GM12872 (cell line): ENCODE data around the gene IGSF8.

Experiments used
- CTCF ChIP-seq: IDR thresholded peaks from 3 replicates; pipeline ENCODE4 v1.5.1; 2011; ENCODE audit warnings: low read depth, mild to moderate bottlenecking, low read length, moderate library complexity; ENCODE audit not compliant: insufficient read depth

The IGSF8 gene

DNA sequence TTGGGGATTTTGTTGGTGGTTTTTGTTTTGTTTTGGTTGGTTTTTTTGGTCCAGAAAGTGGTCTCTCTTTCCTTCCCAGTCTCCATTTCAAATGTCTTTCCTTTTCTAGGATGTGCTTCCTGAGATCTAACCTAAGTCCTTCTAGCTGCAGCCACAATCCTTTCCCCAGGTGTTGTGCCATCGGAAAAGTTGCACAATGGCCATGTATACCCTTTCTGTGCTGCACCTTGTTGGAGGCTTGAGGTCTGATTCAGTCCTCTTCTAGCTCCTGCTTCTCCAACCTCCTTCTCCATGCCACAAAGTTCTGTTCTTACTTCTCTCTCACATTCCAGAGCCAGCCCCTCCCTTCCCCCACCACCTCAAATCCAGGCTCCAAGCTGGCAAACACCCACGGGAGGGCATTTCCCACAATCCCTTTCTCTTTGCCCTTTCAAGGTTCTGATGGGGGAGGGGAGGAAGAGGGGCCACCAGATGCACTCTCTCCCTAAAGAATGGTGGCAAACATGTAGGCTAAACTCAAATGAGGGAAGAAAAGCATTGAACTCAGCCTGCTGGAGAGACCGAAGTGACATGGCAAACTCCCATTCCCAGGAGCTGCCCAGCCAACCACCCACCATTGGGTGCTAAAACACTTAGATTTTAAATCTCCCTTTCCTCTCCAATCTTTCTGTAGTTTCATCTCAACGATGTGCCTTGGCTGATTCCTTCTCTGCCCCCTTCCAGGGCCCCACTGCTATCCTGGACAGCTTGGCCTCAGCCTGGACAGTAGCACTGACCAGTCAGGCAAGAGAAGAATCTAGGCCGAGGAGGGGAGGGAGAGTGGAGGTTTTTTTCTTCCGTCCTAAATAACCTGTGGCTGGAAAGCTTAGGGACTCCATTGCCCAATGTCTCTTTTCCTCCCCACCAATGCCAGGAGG, 31.3 kb downstream of the IGSF8 start:
- TF ChIP-seq CTCF: no peak

GRCh38 chr1:160064746-160065145, 33.7 kb downstream of the IGSF8 start:
- TF ChIP-seq CTCF: no peak

DNA sequence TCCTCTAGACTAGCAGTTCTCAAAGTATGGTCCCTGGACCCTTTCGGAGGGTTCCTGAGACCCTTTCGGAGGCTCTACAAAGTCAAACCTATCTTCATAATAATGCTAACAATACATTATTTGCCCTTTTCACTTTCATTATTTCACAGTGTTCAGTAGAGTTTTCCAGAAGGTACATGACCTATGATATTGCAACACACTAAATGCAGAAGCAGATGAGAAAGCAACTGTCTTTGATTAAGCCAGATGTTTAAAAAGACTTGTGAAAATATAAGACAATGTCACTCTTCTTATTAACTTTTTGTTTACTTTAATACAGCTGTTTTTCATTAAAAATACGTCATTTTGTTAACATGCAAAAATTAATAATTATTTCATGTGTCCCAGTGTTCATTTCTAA, 34.3 kb downstream of the IGSF8 start:
- no peak for TF ChIP-seq CTCF

- TF ChIP-seq CTCF: no peak
These were observed 35.2 kb downstream of the IGSF8 start for GRCh38 chr1:160063176-160063575.

DNA sequence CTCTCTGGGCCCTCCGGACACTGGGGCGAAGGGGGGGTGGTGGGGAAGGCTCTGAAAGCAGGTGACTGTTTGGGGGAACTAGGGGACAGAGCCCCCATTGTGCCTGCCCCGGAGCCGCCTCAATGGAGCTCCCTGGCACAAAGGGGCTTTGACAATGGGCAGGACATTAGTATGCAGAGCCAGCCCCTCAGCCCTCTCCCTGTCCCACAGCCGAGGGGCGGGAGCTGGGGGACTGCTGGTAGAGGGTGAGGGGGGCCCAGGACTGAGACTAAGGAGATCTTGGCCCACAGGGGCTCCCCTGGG, 36.2 kb downstream of the IGSF8 start:
- no peak for TF ChIP-seq CTCF

DNA sequence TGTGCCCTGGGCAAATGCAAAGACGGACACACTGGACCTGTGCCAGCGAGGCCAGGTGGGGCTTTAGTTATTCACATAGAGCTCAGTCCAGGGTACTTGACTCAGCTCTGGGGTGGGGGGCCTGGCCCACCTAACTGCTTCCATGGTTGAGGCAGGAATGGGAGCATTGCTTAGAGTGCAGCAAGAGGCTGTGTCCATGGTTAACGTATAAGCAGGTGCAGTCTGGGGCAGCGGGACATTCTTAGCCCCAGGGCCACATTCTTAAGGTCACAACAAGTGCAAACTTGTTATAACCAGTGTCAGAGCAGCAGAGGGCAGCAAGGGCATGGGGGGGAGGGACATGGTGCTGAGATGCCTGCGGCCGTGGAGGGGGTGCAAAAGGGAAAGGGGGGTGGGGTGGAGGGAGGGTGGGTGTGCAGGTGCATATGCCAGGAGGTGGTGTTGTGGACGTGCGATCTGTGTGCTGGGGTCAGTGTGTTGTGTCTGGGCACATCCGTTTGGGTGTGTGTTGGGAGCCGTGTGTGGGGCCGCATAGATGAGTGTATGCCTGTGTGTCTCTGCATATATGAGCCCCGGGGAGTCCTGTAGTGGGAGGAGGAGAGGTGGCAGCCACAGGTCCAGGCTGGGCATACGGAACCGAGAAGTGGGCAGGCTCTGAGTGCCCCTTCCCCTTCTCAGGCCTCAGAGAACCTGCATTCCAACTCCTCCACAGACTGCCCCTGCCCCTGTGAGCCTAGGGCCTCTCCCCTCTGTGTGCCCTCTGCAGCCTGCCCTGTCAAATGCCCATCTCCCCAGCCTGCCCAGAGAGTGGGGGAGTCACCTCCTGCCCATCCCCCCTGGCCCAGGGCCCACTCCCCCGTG, 36.8 kb downstream of the IGSF8 start:
- TF ChIP-seq CTCF: no peak

DNA sequence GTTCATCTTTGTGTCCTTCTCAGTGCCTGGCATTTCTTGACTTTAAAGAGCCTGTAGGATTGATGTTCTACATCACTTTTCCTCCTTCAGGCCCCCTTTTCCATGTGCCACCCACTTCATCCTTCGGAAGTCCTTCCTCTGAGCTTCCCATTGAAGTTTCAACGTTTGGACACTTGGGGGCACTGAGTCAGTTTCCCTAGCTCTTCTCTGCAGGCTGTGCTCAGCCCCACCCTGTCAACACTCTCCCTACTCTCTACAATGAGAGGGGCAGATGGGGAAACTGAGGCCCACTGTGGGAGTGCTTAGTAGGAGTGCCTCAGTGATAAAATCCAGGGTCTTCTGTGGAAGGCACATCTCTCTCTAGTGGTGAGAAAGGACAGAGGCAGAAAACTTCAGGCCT, 40.3 kb downstream of the IGSF8 start:
- peak; percentile 36; the same call in 2 of the 3 replicates for TF ChIP-seq CTCF
